Upper lobe of right lung (tissue), 1 donor: Measurements from ENCODE around the gene MESD. TPM values are rescaled to one million over a fixed set of nuclear protein-coding genes. Genes with fewer than 3 reads are reported as not detected.

Experiments used
- ATAC-seq: fragments of 200-7000 bp; cut with Tn5 transposase; one replicate; pipeline ENCODE4 v1.9.1; 2020; ENCODE audit warnings: mild to moderate bottlenecking, moderate library complexity
- DNase-seq: peaks from one replicate; pipeline ENCODE4 v3.0.0-alpha.2; 2020
- H3K27ac ChIP-seq: fragments of 200-600 bp; one replicate; pipeline ENCODE4 v1.8.0; 2022
- H3K27me3 ChIP-seq: fragments of 200-600 bp; one replicate; pipeline ENCODE4 v1.8.0; 2022; ENCODE audit warnings: mild to moderate bottlenecking
- H3K36me3 ChIP-seq: fragments of 200-600 bp; one replicate; pipeline ENCODE4 v1.8.0; 2022
- H3K4me1 ChIP-seq: fragments of 200-600 bp; one replicate; pipeline ENCODE4 v1.8.0; 2022
- H3K4me3 ChIP-seq: fragments of 200-600 bp; one replicate; pipeline ENCODE4 v1.8.0; 2022; ENCODE audit warnings: mild to moderate bottlenecking
- H3K9me3 ChIP-seq: fragments of 200-600 bp; one replicate; pipeline ENCODE4 v1.8.0; 2022
- CTCF ChIP-seq: fragments of 200-600 bp; IDR thresholded peaks from one replicate; pipeline ENCODE4 v1.8.0; 2022; ENCODE audit warnings: antibody characterized with exemption
- intact Hi-C: fragments of 100-400 bp; cut with DNase I; formaldehyde crosslinking; loops from one replicate; pipeline ENCODE4 v1.11.0; 2022
- total RNA-seq: library from RNA; stranded (reverse); fragmentation: NEBNext Ultra II Directional; extraction: Animal tissue kit (Norgen Biotek cat#: 25700); gene quantifications from one replicate; pipeline ENCODE4 v1.2.1, GENCODE V29; 2021
- donor health status: DM: no; HTN: yes; CAD: no; lungs with severe emphysema.

MESD gene
- total RNA-seq, 1 donor from 2014 or later: 26.7 TPM

DNA sequence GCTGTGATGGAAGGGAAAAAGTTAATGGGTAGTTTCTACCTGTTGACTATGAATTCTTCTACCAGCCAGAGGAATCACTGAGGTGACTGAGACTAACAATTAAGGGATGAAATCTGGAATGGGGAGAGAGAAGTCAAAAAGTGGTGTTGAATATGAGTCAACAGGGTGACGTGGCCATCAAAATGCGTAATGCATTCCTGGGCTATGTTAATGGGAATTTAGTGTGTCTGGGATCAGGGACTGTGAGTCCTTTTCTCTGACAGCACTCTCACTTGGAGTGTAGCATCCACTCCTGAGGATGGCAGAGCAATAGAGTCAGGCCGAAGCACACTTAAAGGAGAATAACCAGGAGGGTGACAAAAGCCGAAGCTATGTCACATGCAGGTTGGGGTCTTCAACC lies 60.4 kb downstream of the MESD start:
- Histone ChIP-seq H3K27ac (no peak overlapping the region), H3K9me3 (no peaks in the 10 kb centered on the region), H3K4me3 (no peak overlapping the region), H3K36me3 (peaks cover 23% of the 10 kb centered on the region), H3K27me3 (no peaks in the 10 kb centered on the region), H3K4me1 (no peaks in the 10 kb centered on the region)
- ATAC-seq (no peak), DNase-seq (no peak)
- TF ChIP-seq CTCF: no peak
- intact Hi-C loops: no loop called here

DNA sequence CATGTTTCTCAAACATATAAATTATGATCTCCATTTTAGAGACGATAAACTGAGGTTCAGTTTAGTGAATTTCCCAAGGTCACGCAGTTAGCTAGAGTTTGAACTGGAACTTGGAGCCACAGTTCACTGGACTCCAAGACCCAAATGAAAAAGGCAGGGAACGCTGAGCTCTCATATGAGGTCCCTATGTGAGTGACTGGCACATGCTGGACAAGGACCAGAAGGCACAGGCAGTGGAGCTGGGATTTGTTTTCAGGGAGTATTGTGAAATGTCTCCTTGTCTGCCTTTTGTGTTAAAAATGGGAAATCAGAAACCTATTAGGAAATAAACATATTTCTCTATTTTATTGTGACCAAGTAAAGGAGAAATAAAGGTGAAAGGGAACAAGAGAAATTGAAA lies 63.5 kb downstream of the MESD start:
- Histone ChIP-seq H3K9me3 (no peaks in the 10 kb centered on the region), H3K4me3 (no peak overlapping the region), H3K27me3 (no peaks in the 10 kb centered on the region), H3K36me3 (peaks cover 28% of the 10 kb centered on the region), H3K27ac (no peak overlapping the region), H3K4me1 (no peaks in the 10 kb centered on the region)
- intact Hi-C loops: no loop called here
- no peak for TF ChIP-seq CTCF
- DNase-seq: no peak
- ATAC-seq: no peak

- no peak for TF ChIP-seq CTCF
- Histone ChIP-seq H3K9me3 (no peaks in the 10 kb centered on the region), H3K27me3 (no peaks in the 10 kb centered on the region), H3K4me1 (no peaks in the 10 kb centered on the region), H3K4me3 (no peak overlapping the region), H3K27ac (no peak overlapping the region), H3K36me3 (peaks cover 28% of the 10 kb centered on the region)
- ATAC-seq (no peak), DNase-seq (no peak)
- intact Hi-C loops: no loop called here
Measured at GRCh38 chr15:80925597-80926059, 64.0 kb downstream of the MESD start.

GRCh38 chr15:80924278-80924677 lies 65.3 kb downstream of the MESD start:
- Histone ChIP-seq H3K36me3 (peaks cover 26% of the 10 kb centered on the region), H3K4me3 (no peak overlapping the region), H3K27me3 (no peaks in the 10 kb centered on the region), H3K9me3 (no peaks in the 10 kb centered on the region), H3K4me1 (no peaks in the 10 kb centered on the region), H3K27ac (no peak overlapping the region)
- DNase-seq (no peak), ATAC-seq (no peak)
- intact Hi-C loops: no loop called here
- no peak for TF ChIP-seq CTCF

- ATAC-seq (no peak), DNase-seq (no peak)
- H3K27ac ChIP-seq: no peak overlapping the region
- TF ChIP-seq CTCF: no peak
- no peak overlapping the region for H3K4me3 ChIP-seq
- no peaks in the 10 kb centered on the region for H3K4me1 ChIP-seq
- H3K36me3 ChIP-seq: peaks cover 22% of the 10 kb centered on the region
- H3K9me3 ChIP-seq: no peaks in the 10 kb centered on the region
- intact Hi-C loops: no loop called here
- H3K27me3 ChIP-seq: no peaks in the 10 kb centered on the region
Measured at GRCh38 chr15:80923668-80924067, 66.0 kb downstream of the MESD start.

DNA sequence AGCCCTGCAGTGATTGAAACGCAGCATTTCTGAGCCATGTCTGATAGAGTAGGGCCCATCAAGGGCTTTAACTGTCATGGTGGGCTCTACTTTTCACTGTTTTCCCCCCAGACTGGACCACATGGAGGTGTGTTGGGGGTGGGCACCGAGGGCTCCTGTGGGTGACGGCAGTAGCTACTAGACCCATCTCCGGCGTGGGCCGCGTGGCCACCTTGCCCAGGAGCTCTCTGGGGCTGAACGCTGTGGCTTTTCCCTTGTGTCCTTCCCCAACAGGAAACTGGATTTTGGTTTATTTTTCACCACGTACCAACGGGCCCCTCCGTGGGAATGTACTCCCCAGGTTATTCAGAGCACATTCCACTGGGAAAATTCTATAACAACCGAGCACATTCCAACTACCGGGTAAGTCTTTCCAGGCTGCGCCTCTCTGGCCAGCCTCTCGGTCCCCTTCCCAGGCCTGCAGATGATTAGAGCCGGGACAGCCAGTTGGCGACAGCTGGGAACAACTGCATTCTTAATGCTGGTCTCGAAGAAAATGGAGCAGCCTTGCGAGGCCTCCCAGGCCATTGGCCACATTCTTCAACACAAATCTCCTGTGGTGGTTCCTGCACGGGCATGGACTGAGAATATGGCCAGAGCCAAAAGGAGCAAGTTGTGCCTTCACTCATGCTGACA lies 67.7 kb downstream of the MESD start:
- Histone ChIP-seq H3K4me3 (no peak overlapping the region), H3K27me3 (no peaks in the 10 kb centered on the region), H3K9me3 (no peaks in the 10 kb centered on the region), H3K27ac (no peak overlapping the region), H3K36me3 (peaks cover 22% of the 10 kb centered on the region), H3K4me1 (no peaks in the 10 kb centered on the region)
- TF ChIP-seq CTCF: no peak
- DNase-seq (no peak), ATAC-seq (no peak)
- intact Hi-C loops: no loop called here
